ENCODE results near the gene BTG1.

GRCh38 chr12:92191061-92191460 is 45.4 kb upstream of the BTG1 start:
- TF ChIP-seq BHLHE40 (IDR thresholded peaks at IDR 0.05; ENCODE audit: borderline replicate concordance), result no peak
- no peak for TF ChIP-seq HDGF (IDR thresholded peaks at IDR 0.05; ENCODE audit: borderline replicate concordance)
- TF ChIP-seq TARDBP (IDR thresholded peaks at IDR 0.05), result no peak
- no peak for TF ChIP-seq CTBP1 (IDR thresholded peaks at IDR 0.05; ENCODE audit: borderline replicate concordance)
- no peak for TF ChIP-seq FOXM1 (IDR thresholded peaks at IDR 0.05; ENCODE audit: borderline replicate concordance)
- no peak for TF ChIP-seq SP1 (IDR thresholded peaks at IDR 0.05)
- TF ChIP-seq ZNF384 (IDR thresholded peaks at IDR 0.05), result no peak
- TF ChIP-seq LEF1 (IDR thresholded peaks at IDR 0.05; ENCODE audit: borderline replicate concordance), result no peak
- no peak for TF ChIP-seq NFRKB (IDR thresholded peaks at IDR 0.05)

All from HEK293T (cell line).